H9 (cell line): ENCODE data around the gene S100B. TPM values are rescaled to one million over a fixed set of nuclear protein-coding genes. Genes with fewer than 3 reads are reported as not detected.

ENCODE experiments used
- DNase-seq: peaks from one replicate; pipeline ENCODE4 v3.0.0-alpha.2; 2017
- H2AFZ ChIP-seq: one replicate; pipeline ENCODE4 v1.6.1; 2013; ENCODE audit warnings: mild to moderate bottlenecking, low read length, control low read depth, moderate library complexity
- H2AK5ac ChIP-seq: 2 replicates; pipeline ENCODE4 v1.6.1; 2013; ENCODE audit warnings: low read length, control low read depth, mixed read lengths; ENCODE audit not compliant: insufficient read length
- H2BK120ac ChIP-seq: one replicate; pipeline ENCODE4 v1.6.1; 2013; ENCODE audit warnings: low read depth, mild to moderate bottlenecking, low read length, control low read depth, inconsistent platforms; ENCODE audit not compliant: poor library complexity, severe bottlenecking
- H2BK12ac ChIP-seq: 2 replicates; pipeline ENCODE4 v1.6.1; 2013; ENCODE audit warnings: low read length, control low read depth, mixed read lengths, low read depth; ENCODE audit not compliant: insufficient read length
- H2BK15ac ChIP-seq: 2 replicates; pipeline ENCODE4 v1.6.1; 2013; ENCODE audit warnings: low read depth, low read length, control low read depth
- H2BK20ac ChIP-seq: one replicate; pipeline ENCODE4 v1.6.1; 2013; ENCODE audit warnings: low read depth, mild to moderate bottlenecking, low read length, control low read depth, inconsistent platforms; ENCODE audit not compliant: poor library complexity, severe bottlenecking
- H2BK5ac ChIP-seq: 2 replicates; pipeline ENCODE4 v1.6.1; 2013; ENCODE audit warnings: low read length, control low read depth, mixed read lengths; ENCODE audit not compliant: insufficient read length
- H3K14ac ChIP-seq: 2 replicates; pipeline ENCODE4 v1.6.1; 2013; ENCODE audit warnings: low read length, control low read depth; ENCODE audit not compliant: insufficient read depth
- H3K18ac ChIP-seq: 2 replicates; pipeline ENCODE4 v1.6.1; 2013; ENCODE audit warnings: low read depth, mild to moderate bottlenecking, mixed read lengths, low read length, control low read depth; ENCODE audit not compliant: insufficient read length
- H3K23ac ChIP-seq: 2 replicates; pipeline ENCODE4 v1.6.1; 2013; ENCODE audit warnings: low read length, control low read depth, mixed read lengths, low read depth; ENCODE audit not compliant: insufficient read length
- H3K23me2 ChIP-seq: 2 replicates; pipeline ENCODE4 v1.6.1; 2013; ENCODE audit warnings: low read depth, mild to moderate bottlenecking, mixed read lengths, low read length, control low read depth; ENCODE audit not compliant: insufficient read length, poor library complexity, severe bottlenecking
- H3K27ac ChIP-seq: 2 replicates; pipeline ENCODE4 v1.5.1; 2013; ENCODE audit warnings: low read length, control low read depth, mixed read lengths, low read depth; ENCODE audit not compliant: insufficient read length
- H3K27me3 ChIP-seq: 2 replicates; pipeline ENCODE4 v1.6.1; 2013; ENCODE audit warnings: low read length, control low read depth, inconsistent platforms; ENCODE audit not compliant: insufficient read depth
- H3K4ac ChIP-seq: 2 replicates; pipeline ENCODE4 v1.6.1; 2013; ENCODE audit warnings: low read depth, mild to moderate bottlenecking, control low read depth, inconsistent platforms, low read length, moderate library complexity
- H3K4me1 ChIP-seq: 2 replicates; pipeline ENCODE4 v1.6.1; 2013; ENCODE audit warnings: low read length, control low read depth, inconsistent platforms; ENCODE audit not compliant: insufficient read depth
- H3K4me2 ChIP-seq: 2 replicates; pipeline ENCODE4 v1.6.1; 2013; ENCODE audit warnings: low read length, control low read depth, mixed read lengths; ENCODE audit not compliant: insufficient read length, insufficient read depth
- H3K56ac ChIP-seq: 2 replicates; pipeline ENCODE4 v1.6.1; 2013; ENCODE audit warnings: low read depth, mild to moderate bottlenecking, mixed read lengths, low read length, control low read depth; ENCODE audit not compliant: insufficient read length
- H3K79me1 ChIP-seq: 2 replicates; pipeline ENCODE4 v1.6.1; 2013; ENCODE audit warnings: low read depth, mild to moderate bottlenecking, moderate library complexity, low read length, control low read depth, inconsistent platforms; ENCODE audit not compliant: insufficient read depth, poor library complexity, severe bottlenecking
- H3K79me2 ChIP-seq: 2 replicates; pipeline ENCODE4 v1.6.1; 2013; ENCODE audit warnings: low read length, control low read depth, inconsistent platforms; ENCODE audit not compliant: insufficient read depth
- H3K9ac ChIP-seq: 2 replicates; pipeline ENCODE4 v1.6.1; 2013; ENCODE audit warnings: low read length, control low read depth, mixed read lengths; ENCODE audit not compliant: insufficient read length; ENCODE audit errors: extremely low read depth
- H3K9me3 ChIP-seq: one replicate; pipeline ENCODE4 v1.6.1; 2013; ENCODE audit warnings: low read depth, low read length, inconsistent platforms; ENCODE audit not compliant: control insufficient read depth
- H3T11ph ChIP-seq: one replicate; pipeline ENCODE4 v1.6.1; 2013; ENCODE audit warnings: mild to moderate bottlenecking, low read length, control low read depth, inconsistent platforms
- H4K20me1 ChIP-seq: one replicate; pipeline ENCODE4 v1.6.1; 2013; ENCODE audit not compliant: control insufficient read depth, insufficient read length, insufficient read depth
- H4K5ac ChIP-seq: 2 replicates; pipeline ENCODE4 v1.6.1; 2013; ENCODE audit warnings: low read depth, mild to moderate bottlenecking, mixed read lengths, low read length, control low read depth; ENCODE audit not compliant: insufficient read length
- H4K8ac ChIP-seq: replicated peaks from 2 replicates; pipeline ENCODE4 v1.6.1; 2013; ENCODE audit warnings: low read length, control low read depth, mixed read lengths, low read depth; ENCODE audit not compliant: insufficient read length
- H4K91ac ChIP-seq: 2 replicates; pipeline ENCODE4 v1.6.1; 2013; ENCODE audit warnings: low read depth, mild to moderate bottlenecking, moderate library complexity, mixed read lengths, low read length, control low read depth; ENCODE audit not compliant: insufficient read length
- H3K27ac Mint-ChIP-seq, 3 experiments: 2 replicates in 2 of 3; 3 replicates in 1 of 3; pipeline ENCODE4 v1.8.0; 2020 to 2021; ENCODE audit warnings: mixed read lengths in 3 of 3, mild to moderate bottlenecking in 1 of 3, moderate library complexity in 1 of 3
- H3K27me3 Mint-ChIP-seq: 2 replicates; pipeline ENCODE4 v1.8.0; 2021; ENCODE audit warnings: low read depth, mild to moderate bottlenecking, moderate library complexity, mixed read lengths
- H3K36me3 Mint-ChIP-seq, 3 experiments: 2 replicates in 2 of 3; 3 replicates in 1 of 3; pipeline ENCODE4 v1.8.0; 2020 to 2021; ENCODE audit warnings: low read depth in 3 of 3, mixed read lengths in 3 of 3; ENCODE audit not compliant: insufficient read depth in 1 of 3
- H3K4me1 Mint-ChIP-seq, 2 experiments: 2 replicates each; pipeline ENCODE4 v1.8.0; 2020; ENCODE audit warnings: mixed read lengths in 2 of 2
- H3K4me3 Mint-ChIP-seq, 2 experiments: 2 replicates in 1 of 2; 3 replicates in 1 of 2; pipeline ENCODE4 v1.8.0; 2020 to 2021; ENCODE audit warnings: mild to moderate bottlenecking in 2 of 2, mixed read lengths in 2 of 2, moderate library complexity in 1 of 2
- H3K9me3 Mint-ChIP-seq, 2 experiments: 2 replicates in 1 of 2; 3 replicates in 1 of 2; pipeline ENCODE4 v1.8.0; 2020; ENCODE audit warnings: mild to moderate bottlenecking in 2 of 2, mixed read lengths in 2 of 2, moderate library complexity in 1 of 2
- WGBS: extraction: QIAGEN DNeasy Blood & Tissue Kit; methylation state at CpG from one replicate; pipeline ENCODE4 v1.1.7; 2013; ENCODE audit warnings: missing lambda C conversion rate, low lambda C conversion rate, mixed read lengths; ENCODE audit not compliant: insufficient read length; ENCODE audit errors: extremely low coverage; 5-methylcytosine and 5-hydroxymethylcytosine counted together
- total RNA-seq: library from RNA; stranded (reverse); gene quantifications from 2 replicates; pipeline ENCODE4 v1.2.1, GENCODE V29; 2021
- TF ChIP-seq, protein P1 (sequence below): fragments of 200-600 bp; sonication (generic); conservative IDR thresholded peaks from 3 replicates; pipeline ENCODE4 v1.8.0; 2021; ENCODE audit warnings: antibody characterized with exemption, mild to moderate bottlenecking

Gene S100B
- total RNA-seq, 1 experiment from 2014 or later: 0.26 TPM

DNA sequence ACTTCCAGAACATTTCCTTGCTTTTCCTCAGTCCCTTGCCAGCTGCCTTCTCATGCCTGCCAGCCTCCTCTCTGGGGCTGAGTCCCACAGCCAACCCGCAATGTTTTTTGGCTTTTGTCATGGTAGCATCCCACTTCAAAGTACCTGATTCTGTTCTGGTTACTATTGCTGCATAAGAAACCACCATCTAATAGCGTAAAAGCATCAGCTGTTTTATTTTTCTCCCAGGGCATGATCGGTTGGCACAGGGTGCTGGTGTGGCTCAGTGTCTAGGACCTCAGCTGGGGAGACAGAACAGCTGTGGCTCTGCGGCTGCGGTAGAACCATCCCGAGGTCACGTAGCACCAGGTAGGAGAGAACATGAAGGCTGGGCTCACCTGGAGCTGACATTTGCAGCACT, 21.7 kb upstream of the S100B start:
- peaks cover 7% of the 10 kb centered on the region for H3K9me3 ChIP-seq
- no peak overlapping the region for H3K23ac ChIP-seq
- no peak overlapping the region for H2BK5ac ChIP-seq
- peaks cover 5% of the 10 kb centered on the region for H3K27me3 Mint-ChIP-seq
- DNase-seq: no peak
- no peak overlapping the region for H2BK12ac ChIP-seq
- H4K91ac ChIP-seq: no peak overlapping the region
- H2BK15ac ChIP-seq: no peak overlapping the region
- H3K27me3 ChIP-seq: no peaks in the 10 kb centered on the region
- H3K4me1 ChIP-seq: no peaks in the 10 kb centered on the region
- H3K4me3 Mint-ChIP-seq: no peak overlapping the region
- no peak overlapping the region for H3T11ph ChIP-seq
- no peak overlapping the region for H3K4me2 ChIP-seq
- no peak overlapping the region for H3K27ac ChIP-seq
- no peaks in the 10 kb centered on the region for H3K79me2 ChIP-seq
- no peaks in the 10 kb centered on the region for H4K20me1 ChIP-seq
- no peak overlapping the region for H3K56ac ChIP-seq
- no peak overlapping the region; the same call in 1 of the 2 replicates for H3K14ac ChIP-seq
- H2BK20ac ChIP-seq: no peak overlapping the region
- H3K4ac ChIP-seq: no peak overlapping the region
- H3K23me2 ChIP-seq: no peaks in the 10 kb centered on the region
- no CpG with 5 or more reads among the region's 7 CpGs for WGBS
- H3K27ac Mint-ChIP-seq: peak overlapping the region in 1 of 3 experiments; percentile 41; a peak in 1 of 7 replicates
- no peak overlapping the region for H4K8ac ChIP-seq
- TF ChIP-seq, protein P1, sequence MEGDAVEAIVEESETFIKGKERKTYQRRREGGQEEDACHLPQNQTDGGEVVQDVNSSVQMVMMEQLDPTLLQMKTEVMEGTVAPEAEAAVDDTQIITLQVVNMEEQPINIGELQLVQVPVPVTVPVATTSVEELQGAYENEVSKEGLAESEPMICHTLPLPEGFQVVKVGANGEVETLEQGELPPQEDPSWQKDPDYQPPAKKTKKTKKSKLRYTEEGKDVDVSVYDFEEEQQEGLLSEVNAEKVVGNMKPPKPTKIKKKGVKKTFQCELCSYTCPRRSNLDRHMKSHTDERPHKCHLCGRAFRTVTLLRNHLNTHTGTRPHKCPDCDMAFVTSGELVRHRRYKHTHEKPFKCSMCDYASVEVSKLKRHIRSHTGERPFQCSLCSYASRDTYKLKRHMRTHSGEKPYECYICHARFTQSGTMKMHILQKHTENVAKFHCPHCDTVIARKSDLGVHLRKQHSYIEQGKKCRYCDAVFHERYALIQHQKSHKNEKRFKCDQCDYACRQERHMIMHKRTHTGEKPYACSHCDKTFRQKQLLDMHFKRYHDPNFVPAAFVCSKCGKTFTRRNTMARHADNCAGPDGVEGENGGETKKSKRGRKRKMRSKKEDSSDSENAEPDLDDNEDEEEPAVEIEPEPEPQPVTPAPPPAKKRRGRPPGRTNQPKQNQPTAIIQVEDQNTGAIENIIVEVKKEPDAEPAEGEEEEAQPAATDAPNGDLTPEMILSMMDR: no peak
- no peak overlapping the region for H2AK5ac ChIP-seq
- no peak overlapping the region for H2AFZ ChIP-seq
- peaks cover 13 to 17% of the 10 kb centered on the region in 2 experiments for H3K4me1 Mint-ChIP-seq
- H3K36me3 Mint-ChIP-seq: peaks cover 6 to 18% (median 11%) of the 10 kb centered on the region in 3 experiments
- no peak overlapping the region for H3K18ac ChIP-seq
- peaks cover 16 to 23% of the 10 kb centered on the region in 2 experiments for H3K9me3 Mint-ChIP-seq
- no peaks in the 10 kb centered on the region for H3K79me1 ChIP-seq
- no peak overlapping the region for H4K5ac ChIP-seq
- no peak overlapping the region for H2BK120ac ChIP-seq
- H3K9ac ChIP-seq: no peak overlapping the region
